GM23248 (cell line): Measurements from ENCODE around the gene ADCY1.

Source experiments
- EZH2 ChIP-seq: fragments of 200-600 bp; sonication (generic); IDR thresholded peaks from 2 replicates; pipeline ENCODE4 v1.6.1; 2018; ENCODE audit warnings: antibody characterized with exemption, mild to moderate bottlenecking; ENCODE audit not compliant: insufficient read depth, poor library complexity, severe bottlenecking
- EZH2phosphoT487 ChIP-seq: fragments of 200-600 bp; sonication (generic); IDR thresholded peaks from 2 replicates; pipeline ENCODE4 v1.6.1; 2018; ENCODE audit warnings: antibody characterized with exemption, moderate library complexity, mild to moderate bottlenecking, low read depth; ENCODE audit not compliant: insufficient read depth

GRCh38 chr7:45624392-45624760 lies 50.2 kb downstream of the ADCY1 start:
- TF ChIP-seq EZH2phosphoT487 (no peak), EZH2 (no peak)
